Measurements from ENCODE around the gene ATP9B.
"Not testable (repeated sequence)": the region's sequence is repeated elsewhere in the genome, so short reads cannot be mapped to it uniquely, and the experiment has no call there.

Gene ATP9B

DNA sequence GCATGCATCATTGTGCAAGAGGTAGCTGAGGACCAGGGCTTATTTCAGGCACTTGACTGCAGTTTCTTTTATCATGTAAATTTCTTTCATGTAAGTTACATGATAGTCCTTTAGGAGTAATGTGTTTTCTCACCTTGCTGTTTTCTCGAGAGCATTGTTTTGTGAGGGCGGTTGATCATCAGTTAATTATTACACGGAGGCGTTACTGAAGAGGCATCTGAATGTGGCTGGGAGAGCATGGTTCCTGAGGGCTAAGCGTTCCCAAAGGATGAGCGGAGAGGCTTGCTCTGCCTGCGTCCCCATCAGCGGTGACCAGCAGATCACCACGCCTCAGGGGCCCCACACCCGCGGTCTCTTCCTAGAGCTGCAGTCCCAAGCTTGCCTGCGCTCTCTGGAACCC, 170.4 kb downstream of the ATP9B start:
- no peak for DNase-seq (ENCODE audit: low read depth in 2 of 3, low spot score in 1 of 3)

DNA sequence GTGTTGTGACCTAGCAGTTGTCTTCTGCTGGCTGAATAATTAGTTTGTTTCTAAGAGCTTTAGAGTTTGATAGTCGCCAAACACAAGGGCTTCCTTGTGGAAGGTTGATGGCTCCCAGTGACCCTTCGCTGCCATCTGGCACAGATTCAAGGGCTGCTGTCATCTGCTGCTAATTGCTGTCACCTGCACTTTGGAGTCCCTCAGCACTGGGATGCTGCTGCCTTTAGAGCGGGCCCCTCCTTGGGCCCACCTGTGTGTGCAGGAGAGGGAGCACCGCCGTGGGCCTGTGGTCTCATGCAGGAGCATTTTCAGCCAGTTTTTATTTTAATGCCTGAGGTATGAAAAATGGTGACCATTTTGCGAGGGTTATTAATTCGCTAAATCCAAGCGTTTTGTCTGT, 172.6 kb downstream of the ATP9B start:
- no peak for DNase-seq (ENCODE audit: low read depth in 2 of 3, low spot score in 1 of 3)

DNA sequence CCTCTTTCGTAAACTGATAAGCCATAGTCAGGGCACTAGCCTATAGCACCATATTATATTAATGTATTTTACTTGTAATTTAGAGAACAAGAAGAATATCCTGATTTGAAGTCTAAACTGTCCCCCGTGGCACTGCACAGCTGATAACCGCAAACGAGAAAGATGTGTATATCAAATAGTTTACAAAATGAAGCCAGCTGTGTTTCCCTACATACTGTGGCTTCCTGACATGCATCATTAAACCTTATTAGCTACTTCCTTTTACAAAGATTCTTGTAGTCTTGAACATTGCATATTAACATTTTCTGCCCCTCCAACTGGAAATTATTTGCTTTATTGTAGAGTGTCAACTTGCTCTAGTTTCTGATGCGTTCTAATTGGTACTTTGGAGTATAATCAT, 173.1 kb downstream of the ATP9B start:
- no peak for DNase-seq (ENCODE audit: low read depth in 2 of 3, low spot score in 1 of 3)

DNA sequence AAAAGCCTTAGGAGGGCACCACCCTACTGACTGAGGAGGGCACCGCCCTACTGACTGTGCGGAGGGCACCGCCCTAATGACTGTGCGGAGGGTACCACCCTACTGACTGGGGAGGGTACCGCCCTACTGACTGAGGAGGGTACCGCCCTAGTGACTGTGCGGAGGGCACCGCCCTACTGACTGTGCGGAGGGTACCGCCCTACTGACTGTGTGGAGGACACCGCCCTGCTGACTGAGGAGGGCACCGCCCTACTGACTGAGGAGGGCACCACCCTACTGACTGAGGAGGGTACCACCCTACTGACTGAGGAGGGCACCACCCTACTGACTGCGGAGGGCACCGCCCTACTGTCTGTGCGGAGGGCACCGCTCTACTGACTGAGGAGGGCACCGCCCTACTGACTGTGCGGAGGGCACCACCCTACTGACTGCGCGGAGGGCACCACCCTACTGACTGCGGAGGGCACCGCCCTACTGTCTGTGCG, 176.4 kb downstream of the ATP9B start:
- DNase-seq (ENCODE audit: low read depth in 2 of 3, low spot score in 1 of 3): no peak

DNA sequence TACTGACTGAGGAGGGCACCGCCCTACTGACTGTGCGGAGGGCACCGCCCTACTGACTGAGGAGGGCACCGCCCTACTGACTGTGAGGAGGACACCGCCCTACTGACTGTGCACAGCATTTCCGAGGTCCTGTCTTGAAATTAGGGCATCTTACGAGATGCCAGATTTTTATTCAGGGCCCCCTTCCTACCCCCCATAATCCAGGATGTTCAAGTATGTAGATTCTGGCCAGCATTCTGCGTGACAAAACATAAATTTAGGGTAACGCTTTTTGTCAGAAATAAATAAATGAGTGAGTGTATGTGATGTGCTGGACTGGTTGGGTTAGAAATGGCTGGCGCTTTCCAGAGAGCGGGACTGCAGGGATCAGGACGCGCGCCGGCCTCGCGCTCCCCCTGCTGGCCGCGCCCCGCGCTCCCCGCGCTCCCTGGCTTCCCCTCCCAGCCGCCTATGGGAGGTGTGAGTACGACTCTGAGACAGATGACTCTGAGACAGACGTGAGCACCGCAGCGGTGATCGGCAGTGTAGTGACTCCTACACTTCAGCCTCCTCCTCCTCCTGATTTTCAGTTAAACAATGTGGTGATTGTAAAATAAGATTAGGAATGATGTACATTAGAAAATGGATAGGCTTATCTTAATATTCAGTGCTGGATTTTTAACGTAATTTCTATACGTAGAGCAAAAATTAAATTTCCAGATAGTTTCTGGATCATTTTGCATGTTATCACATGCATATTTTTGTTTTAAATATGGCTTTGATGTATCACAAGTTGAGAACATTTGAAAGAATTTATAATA, 177.3 kb downstream of the ATP9B start:
- peak; percentile 67 to 69 (median 69) for DNase-seq (ENCODE audit: low read depth in 2 of 3, low spot score in 1 of 3)

DNA sequence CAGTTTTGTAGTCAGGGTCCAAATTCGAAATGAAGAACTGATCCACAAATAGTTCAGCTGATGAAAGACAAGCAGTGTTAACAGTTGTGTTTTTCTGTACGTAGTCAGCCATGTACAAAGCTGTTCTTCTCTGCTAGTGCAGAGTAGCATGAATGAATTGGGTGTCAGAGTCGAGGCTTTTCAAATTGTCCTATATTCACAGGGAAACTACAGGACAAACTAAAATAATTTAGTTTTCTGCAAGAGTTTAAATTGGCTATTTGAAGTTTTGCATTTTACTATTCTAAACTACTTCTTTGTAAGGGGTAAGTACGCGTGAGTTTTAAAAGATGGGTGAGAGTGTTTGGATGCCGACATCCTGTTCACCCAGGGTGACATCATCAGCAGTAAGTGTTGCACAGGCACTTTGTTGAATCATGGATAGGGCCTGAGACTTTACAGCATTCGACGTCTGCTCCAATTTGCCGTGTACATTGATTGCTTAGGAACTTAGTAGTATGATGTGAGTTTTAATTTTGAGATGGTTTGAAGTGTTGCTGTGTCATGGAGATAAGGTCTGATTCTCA, 179.4 kb downstream of the ATP9B start:
- no peak for DNase-seq (ENCODE audit: low read depth in 2 of 3, low spot score in 1 of 3)

DNA sequence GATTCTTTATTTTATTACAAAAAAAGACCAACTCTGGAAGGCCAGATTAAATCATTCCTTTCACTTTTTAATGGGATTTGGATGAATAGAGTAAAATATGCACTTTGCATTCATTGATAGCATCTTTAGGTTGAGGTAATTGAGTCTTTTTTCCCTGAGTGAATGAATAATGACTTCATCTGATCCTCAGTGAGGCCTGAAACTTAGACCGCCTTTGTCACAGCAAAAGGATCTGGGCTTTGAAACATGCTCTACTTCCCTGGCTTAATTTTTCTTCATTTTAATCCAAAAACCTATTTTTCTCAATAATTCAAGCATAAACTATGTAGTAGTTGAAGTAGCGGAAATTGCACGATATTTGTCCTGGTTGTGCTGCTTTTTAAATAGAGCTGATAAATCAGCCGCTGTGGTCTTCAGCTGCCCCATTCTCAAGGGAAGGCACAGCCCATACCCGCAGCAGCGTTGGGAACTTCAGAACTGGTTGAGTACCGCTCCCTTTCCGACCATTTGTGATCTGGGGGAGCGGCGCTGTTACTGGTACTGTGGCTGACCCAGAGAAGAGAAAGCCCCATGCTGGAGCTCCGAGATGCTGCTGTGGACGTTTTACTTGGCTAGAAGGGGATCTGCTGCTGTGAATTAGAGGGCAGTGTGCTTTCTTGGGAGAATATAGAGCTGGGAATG, 181.2 kb downstream of the ATP9B start:
- no peak for DNase-seq (ENCODE audit: low read depth in 2 of 3, low spot score in 1 of 3)

DNA sequence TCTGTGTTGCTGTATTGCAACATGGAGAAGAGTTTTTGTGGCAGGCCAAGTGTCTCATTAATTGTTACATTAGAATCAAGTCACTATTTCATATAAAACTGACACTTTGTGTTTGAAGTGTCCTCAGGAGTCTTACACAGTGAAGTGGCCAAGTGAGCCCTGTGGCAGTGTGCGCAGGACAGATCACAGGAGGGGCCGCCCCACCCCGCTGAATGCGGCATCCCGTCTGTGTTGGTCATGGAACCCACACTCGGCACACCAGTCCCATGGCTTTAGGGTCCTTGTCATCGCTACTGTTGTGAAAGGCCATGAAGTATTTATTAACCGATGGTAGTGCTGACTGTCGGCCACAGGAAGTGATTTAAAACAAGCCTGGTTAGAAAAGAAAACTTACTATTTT, 181.8 kb downstream of the ATP9B start:
- no peak for DNase-seq (ENCODE audit: low read depth in 2 of 3, low spot score in 1 of 3)

DNA sequence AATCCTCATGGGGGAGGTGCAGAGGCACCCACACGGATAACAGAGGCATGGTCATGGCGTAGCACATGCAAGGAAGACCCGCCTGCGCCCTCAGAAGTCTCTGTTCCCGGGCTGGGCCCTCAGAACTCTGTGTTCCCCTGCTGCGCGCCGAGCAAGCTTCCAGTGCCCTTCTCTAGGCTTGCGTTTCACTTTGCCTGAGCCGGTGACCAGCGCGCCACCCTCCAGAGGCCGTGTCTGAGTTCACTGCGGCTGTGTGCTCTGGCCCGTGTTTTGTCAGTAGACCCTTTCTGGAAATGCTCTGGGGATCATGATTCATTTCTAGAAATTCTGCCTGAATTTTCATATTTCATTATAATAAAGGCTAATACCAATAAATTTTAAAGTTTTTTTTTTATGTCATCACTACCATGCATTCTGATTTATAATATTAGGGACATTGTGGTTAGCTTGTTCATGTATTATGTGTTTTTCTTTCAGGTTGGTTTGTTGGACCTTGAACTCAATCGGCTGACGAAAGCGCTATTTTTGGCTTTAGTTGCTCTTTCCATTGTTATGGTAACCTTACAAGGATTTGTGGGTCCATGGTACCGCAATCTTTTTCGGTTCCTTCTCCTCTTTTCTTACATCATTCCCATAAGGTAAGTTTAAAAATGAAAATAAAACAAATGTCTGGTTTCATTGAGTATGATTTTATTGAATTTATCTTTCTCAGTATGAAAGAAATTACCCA, 183.9 kb downstream of the ATP9B start:
- no peak for DNase-seq (ENCODE audit: low read depth in 2 of 3, low spot score in 1 of 3)

DNA sequence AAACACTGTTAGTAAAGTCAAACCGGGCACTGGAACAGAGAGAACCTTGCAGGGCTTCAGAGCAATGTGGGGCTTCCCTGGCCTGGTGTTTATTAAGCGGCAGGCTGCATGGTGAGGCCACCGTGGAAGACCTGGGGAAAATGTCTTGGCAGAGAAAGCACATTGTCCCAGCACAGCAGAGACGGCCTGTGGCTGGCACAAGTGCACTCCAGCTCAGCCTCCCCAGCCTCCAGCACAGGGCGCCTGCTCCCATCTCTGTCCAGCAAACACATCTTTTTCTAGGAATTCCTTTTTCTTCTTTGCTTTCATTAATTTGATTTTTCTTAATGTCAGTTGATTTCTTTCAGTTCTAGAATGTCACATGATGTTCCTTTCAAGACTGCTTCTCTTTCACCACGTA, 188.3 kb downstream of the ATP9B start:
- DNase-seq (ENCODE audit: low read depth in 2 of 3, low spot score in 1 of 3): no peak

DNA sequence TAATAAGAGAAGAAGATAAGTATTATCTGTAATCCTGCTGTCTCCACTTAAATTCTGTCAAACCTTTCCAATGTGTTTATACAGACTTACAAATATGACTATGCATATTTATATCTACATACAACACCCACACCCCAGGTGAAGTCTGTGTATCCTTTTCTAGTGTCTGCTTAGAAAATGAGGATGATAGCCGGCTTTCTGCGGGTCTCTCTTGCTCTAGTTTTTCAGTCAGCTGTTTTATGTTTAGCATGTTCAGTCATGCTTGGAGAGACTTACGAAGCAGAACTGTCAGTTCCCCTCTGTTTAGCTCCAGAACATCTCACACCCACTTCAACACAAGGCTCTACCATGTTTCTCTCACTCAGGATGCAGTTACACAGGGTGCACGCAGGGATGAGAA, 189.3 kb downstream of the ATP9B start:
- DNase-seq (ENCODE audit: low read depth in 2 of 3, low spot score in 1 of 3): no peak

DNA sequence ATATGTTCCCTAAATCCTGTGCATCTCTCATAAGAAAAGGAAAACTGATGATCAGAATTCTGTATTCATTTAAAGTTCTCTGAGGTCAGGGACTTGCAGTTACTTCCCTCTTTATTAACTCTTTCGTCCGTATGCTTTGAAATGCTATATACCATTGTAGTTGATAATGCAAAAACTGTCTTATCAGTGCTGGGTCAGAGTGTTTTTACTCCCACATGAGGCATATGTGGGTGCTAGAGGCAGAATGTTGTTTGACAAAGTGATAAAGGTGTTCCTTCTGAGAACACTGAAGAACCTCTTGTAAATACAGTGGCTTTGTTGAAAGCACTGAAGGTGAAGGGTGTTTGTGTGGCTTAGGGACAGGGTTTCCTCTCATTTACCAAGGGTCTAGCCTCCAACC, 190.0 kb downstream of the ATP9B start:
- no peak for DNase-seq (ENCODE audit: low read depth in 2 of 3, low spot score in 1 of 3)

DNA sequence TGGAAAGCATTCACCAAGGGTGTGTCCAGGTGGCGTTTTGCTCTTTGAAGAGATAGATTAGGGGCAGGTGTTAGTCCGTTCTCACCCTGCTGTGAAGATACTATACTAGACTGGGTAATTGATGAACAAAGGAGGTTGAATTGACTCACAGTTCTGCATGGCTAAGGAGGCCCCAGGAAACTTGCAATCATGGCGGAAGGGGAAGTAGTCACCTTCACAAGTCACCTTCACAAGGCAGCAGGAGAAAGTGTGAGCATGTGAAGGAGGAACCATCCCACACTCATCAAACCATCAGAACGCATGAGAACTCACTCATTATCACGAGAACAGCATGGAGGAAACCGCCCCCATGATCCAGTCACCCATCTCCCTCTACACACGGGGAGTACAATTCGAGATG, 190.8 kb downstream of the ATP9B start:
- no peak for DNase-seq (ENCODE audit: low read depth in 2 of 3, low spot score in 1 of 3)

DNA sequence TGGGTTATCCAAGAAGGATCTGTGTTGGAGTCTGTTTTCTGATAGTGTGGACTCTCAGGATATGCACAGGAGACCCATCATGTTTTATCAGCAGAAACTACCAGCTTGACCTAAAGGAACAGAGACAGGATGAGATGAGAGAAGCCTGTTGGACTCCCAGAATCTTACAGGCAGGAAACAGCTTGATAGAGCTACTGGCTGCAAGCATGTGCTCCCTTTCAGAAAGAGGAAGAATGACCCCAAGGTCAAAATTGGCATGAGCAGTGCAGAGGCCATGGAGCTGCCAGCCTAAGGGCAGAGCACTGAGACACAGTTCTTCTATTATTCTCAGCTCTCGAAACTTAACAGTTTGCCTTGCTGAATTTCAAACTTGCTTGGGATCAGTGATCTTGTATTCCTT, 191.3 kb downstream of the ATP9B start:
- DNase-seq (ENCODE audit: low read depth in 2 of 3, low spot score in 1 of 3): no peak

DNA sequence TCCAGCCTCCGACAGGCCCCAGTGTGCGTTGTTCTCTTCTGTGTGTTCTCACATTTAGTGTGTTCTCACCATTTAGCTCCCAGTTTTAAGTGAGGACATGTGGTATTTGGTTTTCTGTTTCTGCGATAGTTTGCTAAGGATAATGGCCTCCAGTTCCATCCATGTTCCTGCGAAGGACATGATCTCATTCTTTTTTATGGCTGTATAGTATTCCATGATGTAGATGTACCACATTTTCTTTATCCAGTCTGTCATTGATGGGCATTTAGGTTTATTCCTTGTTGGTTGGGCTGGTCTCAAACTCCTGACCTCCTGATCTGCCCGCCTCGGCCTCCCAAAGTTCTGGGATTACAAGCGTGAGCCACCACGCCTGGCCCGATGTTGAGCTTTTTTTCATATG, 195.9 kb downstream of the ATP9B start:
- DNase-seq (ENCODE audit: low read depth in 2 of 3, low spot score in 1 of 3): not testable (repeated sequence)

DNA sequence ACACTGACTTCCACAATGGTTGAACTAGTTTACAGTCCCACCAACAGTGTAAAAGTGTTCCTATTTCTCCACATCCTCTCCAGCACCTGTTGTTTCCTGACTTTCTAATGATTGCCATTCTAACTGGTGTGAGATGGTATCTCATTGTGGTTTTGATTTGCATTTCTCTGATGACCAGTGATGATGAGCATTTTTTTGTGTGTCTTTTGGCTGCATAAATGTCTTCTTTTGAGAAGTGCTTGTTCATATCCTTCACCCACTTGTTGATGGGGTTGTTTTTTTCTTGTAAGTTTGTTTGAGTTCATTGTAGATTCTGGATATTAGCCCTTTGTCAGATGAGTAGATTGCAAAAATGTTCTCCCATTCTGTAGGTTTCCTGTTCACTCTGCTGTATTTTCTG, 202.6 kb downstream of the ATP9B start:
- DNase-seq (ENCODE audit: low read depth in 2 of 3, low spot score in 1 of 3): not testable (repeated sequence)

DNA sequence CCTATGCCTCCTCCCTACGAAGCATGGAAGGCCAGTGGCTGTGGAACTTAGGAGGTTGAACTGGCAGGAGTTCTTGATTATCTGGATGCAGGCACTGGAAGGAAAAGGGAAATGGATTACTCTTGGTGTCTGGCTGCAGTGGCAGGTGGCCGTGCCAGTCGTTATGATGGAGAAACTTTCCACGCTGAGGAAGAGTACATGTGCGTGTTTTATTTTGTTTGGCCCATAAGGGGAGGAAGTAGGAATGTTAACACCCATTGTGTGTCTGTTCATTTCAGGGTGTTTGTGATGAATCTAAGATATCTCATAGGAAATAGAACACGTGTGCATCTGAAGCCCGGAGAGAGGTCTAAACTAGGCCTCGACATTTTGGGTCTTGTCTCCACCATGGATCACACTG, 203.7 kb downstream of the ATP9B start:
- DNase-seq (ENCODE audit: low read depth in 2 of 3, low spot score in 1 of 3): no peak

DNA sequence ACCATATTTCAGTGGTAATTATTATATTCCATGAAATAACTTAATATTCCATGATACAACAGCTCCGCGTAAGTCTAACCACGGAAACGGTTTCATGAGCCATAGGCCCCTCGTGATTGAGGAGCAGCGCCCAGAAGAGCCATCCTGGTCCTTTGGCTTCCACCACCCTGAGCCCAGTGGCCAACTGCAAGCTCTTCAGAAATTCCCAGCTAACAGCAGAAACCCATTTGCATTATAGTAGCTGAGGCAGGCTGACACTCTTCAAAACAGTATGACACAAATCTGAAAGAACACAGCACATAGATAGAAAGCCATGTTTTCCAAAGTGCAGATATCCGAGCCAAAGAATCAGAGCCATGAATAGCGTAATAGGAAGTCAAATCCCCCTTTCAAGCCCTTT, 205.6 kb downstream of the ATP9B start:
- DNase-seq (ENCODE audit: low read depth in 2 of 3, low spot score in 1 of 3): no peak

DNA sequence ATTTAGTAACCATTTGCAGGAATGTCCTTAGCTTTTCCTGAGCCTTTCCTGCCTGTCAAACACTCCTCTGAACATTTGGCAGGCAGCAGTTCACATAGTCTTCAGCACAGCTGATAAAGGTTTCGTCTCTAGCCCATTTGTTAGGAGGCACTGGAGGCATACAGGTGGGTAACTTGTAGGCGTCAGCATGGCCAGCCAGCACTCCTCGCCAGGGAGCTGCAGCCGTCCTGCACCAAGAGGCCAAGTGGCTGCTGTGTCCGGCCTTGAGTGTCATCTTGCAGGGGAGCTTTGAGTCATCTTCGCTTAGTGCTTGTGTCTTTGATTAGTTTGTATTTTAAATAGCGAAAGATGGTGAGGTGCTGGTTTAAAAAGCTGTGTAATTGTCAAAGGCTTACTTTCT, 206.3 kb downstream of the ATP9B start:
- DNase-seq (ENCODE audit: low read depth in 2 of 3, low spot score in 1 of 3): no peak

DNA sequence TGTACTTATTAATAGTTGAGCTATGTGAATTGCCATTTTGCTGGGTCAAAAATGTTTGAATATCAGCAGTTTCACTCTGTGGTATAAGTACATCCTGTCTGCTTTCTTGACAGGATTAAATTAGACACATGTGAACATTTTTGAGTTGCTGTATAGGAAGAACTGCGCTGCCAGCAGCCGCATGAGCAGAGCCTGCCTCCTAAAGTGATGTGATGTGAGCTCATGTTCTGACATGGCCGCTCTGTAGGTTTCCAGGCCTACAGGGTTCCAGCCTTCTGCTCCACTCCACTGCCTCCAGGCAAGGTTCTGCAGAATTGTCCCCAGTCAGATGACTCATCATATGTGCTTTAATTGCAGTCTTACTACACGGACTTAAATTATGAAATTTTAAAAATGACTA, 206.8 kb downstream of the ATP9B start:
- no peak for DNase-seq (ENCODE audit: low read depth in 2 of 3, low spot score in 1 of 3)

DNA sequence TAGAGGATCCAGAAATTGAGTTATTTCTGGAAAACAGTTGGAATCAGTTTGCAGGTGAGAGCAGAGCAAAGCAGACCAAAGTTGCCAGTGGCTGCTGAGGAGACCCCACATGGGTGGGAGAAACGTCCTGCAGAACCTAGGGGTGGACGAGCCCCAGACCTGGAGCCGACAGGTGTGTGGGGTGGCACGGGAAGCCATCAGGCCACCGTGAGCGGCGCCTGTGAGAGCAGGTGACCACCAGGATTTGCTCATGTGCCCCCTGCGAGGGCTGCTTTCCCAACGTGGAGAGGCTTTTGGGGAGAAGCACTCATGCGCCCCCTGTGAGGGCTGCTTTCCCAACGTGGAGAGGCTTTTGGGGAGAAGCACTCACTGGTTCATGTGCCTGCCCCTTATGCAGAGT, 209.7 kb downstream of the ATP9B start:
- no peak for DNase-seq (ENCODE audit: low read depth in 2 of 3, low spot score in 1 of 3)
